Inferior parietal cortex (tissue), 1 donor: ENCODE data around the gene TMEM259.

Source experiments
- DNase-seq: peaks from one replicate; pipeline ENCODE4 v3.0.0-alpha.2; 2016; ENCODE audit errors: extremely low spot score

Gene TMEM259

GRCh38 chr19:1017115-1017905 lies 3.6 kb downstream of the TMEM259 start:
- no peak for DNase-seq

DNA sequence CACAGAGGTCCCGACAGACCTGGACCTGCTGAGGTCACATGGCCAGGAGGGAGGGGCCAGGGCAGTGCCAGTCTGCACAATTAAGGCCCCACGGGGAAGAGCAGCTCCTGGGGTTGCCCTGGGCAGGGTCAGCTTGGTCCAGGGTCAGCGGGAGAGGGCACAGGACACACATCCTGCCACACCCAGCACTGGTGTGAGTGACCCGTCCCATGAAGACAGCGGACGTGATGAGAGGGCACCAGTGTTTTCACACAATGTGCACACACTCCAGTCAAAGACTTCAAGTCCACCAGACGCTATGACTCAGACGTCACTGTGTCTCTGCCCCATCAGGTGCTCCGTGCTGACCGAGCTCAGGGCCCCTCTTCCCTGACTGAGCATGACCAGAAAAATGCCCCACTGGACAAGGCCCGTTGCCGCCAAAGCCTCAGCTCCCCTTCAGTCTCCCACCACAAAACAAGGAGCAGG lies 4.2 kb downstream of the TMEM259 start:
- no peak for DNase-seq

DNA sequence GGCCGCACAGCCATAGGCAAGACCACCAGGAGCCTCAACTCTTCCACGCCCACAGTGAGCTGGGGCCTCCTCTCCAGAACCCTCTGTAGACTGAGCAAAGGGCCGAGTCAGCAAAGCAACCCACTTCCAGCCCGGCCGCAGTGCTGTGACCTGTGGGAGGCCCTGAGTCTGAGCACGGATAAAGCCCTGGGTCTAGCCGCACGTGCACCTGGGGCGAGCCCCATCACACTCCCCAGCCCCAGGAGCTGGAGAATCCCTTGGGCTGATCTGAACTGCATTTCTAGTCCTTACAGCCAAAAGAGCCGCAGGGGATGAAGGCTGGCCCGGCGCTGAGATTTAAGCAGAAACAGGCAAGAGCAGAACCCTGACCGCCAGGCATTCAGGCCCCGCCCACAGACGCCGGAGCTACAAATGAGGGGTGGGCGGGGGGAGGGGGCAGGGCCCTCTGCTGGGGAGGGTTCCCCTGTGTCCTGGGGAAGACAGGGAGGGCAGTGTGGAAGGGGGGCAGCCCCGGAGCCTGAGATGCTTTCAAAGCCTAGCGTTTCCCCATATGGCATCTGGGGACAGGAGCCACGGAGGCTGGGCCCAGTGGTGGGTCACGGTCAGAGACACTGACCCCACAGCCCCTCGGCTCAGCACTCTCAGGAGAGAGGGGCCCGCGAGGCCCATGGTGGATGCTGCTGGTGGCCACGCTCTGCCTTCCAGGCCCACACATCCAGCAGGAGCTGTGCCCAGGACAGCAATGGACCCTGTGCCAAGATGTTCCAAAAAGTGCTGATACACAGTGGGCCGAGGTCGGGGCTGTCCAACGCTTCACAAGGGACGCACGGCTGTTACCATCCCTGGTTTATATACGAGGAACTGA lies 4.9 kb downstream of the TMEM259 start:
- no peak for DNase-seq

DNA sequence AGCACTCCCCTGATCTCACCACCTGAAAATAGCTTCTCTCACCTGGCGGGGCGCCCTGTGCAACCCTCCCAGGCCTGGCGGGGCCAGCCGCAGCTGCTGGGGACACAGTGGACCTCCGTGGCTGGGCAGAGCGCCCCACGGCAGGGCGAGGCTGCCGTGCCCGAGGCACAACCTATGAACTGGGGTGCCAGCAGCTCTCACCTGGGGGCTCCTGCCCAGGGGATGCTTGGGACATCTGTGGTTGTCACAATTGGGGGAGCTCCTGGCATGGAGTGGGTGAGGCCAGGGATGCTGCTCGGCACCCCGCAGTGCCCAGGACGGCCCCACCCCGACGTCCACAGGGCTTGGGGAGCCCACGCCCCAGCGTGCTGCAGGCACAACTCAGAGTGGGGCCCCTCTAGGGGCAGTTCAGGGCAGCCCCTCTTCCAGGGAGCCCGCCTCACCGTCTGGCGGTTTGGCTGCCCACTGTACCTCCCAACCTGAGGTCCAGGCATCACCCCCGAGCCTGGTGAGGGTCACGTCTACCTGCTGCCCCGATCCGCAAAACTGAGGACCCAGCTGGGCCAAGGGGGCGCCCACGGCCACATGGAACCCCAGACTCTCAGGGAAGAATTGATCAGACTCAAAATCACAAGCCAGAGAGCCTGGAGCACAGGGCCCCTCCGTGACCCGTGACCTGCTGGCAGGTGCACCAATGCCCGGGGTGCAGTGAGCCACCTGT lies 5.7 kb downstream of the TMEM259 start:
- no peak for DNase-seq

DNA sequence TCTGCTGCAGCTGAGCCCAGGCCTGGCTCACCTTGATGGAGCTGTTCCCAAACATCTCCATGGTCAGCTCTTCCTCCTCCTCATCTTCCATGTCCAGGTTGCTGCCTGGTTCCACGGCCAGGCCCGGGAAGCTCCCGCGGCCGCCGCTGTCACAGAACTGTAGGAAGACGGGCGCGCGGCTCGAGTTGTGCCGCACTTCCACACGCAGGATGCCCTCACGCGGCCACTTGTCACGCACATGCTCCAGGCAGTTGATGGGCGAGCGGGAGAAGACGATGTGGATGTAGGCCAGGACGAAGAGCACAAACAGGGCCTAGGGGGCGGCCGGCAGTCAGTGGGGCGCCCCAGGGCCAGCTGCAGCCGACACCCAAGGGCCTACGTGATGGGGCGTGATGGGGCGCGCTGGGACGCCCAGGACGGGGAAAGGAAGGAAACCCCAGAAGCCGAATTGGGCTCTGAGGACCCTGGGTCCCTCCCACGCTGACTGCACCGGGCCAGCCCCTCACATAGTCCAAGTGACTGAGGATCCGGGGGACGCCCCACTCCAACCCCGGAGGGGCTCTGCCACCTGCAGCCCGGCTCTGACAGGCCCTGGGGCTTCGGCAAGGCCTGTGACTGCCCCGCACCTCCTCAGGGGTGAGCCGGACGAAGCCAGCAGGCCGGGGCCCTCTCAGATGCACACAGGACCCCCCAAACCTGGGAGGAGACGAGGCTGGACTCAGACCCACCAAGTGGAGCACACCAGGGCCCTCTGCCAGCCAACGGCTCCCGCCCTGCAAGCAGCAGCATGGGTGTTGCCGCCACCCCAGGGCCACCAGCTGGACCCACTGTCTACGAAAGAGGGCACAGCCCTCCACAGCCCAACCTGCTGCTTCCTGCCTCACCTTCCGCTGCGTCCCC lies 6.5 kb downstream of the TMEM259 start:
- no peak for DNase-seq

GRCh38 chr19:1013218-1013617 lies 7.7 kb downstream of the TMEM259 start:
- no peak for DNase-seq

DNA sequence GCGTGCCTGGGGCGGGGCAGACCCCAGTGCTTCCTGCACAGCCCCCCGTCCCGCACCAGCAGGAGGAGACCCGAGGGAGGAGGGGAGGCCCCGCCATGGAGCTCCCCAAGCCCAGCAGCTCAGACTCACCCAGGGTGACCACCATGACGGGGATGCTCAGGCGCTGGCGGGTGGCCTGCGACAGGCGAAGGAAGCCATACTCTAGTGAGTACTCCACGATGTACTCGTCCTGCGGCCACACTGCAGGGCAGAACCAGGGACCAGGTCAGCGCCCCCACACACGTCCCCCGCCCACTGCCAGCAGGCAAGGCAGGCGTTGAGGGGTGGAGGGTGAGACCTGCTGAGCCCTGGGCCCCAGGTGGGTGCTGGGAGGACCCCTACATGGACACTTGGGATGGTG lies 8.6 kb downstream of the TMEM259 start:
- no peak for DNase-seq

GRCh38 chr19:1011831-1012333 lies 9.0 kb downstream of the TMEM259 start:
- DNase-seq, result no peak

GRCh38 chr19:1010586-1011510 lies 10.1 kb downstream of the TMEM259 start:
- no peak for DNase-seq

- DNase-seq, result no peak
Measured at GRCh38 chr19:1009981-1010538, 10.9 kb downstream of the TMEM259 start.

- no peak for DNase-seq
Measured at GRCh38 chr19:1009041-1009980, 11.6 kb downstream of the TMEM259 start.

DNA sequence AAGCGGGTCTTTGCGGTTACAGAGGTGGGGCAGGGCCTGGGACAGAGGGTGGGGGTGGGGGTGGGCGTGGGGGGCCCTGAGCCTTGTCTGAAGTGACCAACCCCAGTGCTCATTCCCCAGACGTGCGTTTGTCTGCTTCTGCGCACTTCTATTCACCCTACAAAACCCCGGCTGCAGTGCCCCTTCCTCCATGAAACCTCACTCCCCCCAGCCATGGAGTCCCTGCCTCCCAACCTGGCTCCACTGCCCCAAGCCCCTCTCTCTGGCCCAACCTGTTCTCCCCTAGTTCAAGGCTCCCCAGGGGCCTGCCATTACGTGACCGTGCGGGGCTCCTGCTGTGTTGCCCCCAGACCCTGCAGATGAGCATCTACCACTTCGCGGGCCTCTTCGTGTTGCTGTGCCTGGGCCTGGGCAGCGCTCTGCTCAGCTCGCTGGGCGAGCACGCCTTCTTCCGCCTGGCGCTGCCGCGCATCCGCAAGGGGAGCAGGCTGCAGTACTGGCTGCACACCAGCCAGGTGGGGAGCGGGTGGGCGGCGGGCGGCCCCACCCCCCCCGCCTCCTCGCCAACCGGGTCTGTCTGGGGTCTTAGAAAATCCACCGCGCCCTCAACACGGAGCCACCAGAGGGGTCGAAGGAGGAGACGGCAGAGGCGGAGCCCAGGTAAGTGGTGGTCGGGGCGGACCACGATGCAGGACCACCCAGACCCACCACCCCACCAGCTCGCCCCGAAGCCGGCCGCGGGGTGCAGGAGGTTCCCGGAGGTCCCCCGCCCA lies 12.5 kb downstream of the TMEM259 start:
- DNase-seq, result no peak

DNA sequence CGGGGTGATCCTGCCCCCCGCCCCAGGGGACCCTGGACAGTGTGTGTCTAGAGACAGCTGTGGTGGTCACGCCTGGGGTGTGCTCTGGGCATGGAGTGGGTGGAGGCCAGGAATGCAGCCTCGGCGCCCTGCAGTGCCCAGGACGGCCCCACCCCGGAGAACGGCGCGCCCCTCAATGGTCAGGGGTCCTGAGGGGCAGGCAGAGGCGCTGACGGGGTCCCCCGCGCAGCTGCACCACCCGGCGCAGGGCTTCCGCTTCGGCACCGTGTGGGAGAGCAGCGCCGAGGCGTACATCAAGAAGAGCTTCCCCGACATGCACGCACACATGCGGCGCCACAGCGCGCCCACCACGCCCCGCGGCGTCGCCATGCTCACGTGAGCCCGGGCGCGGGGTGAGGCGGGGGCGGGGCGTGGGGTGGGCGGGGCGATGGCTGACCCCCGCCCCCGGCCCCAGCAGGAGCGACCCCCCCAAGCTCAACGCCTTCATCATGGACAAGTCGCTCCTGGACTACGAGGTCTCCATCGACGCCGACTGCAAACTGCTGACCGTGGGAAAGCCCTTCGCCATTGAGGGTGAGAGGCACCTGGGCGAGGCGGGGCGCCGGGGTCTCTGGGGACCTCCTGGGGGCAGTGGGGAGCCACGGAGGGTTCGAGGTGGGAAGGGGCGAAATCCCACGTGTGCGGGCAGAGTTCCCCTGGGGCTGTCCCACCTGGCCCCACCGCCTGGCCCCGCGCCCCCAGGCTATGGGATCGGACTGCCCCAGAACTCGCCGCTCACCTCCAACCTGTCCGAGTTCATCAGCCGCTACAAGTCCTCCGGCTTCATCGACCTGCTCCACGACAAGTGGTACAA lies 13.3 kb downstream of the TMEM259 start:
- no peak for DNase-seq

GRCh38 chr19:1006711-1007398 lies 14.1 kb downstream of the TMEM259 start:
- no peak for DNase-seq

DNA sequence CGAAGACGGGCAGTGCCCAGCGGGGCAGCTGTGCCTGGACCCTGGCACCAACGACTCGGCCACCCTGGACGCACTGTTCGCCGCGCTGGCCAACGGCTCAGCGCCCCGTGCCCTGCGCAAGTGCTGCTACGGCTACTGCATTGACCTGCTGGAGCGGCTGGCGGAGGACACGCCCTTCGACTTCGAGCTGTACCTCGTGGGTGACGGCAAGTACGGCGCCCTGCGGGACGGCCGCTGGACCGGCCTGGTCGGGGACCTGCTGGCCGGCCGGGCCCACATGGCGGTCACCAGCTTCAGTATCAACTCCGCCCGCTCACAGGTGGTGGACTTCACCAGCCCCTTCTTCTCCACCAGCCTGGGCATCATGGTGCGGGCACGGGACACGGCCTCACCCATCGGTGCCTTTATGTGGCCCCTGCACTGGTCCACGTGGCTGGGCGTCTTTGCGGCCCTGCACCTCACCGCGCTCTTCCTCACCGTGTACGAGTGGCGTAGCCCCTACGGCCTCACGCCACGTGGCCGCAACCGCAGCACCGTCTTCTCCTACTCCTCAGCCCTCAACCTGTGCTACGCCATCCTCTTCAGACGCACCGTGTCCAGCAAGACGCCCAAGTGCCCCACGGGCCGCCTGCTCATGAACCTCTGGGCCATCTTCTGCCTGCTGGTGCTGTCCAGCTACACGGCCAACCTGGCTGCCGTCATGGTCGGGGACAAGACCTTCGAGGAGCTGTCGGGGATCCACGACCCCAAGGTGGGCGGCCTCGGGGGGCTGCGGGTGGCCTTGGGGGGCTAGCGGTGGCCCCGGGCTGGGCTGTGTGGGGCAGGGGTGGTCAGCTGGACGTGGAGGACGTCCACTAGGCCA lies 15.9 kb downstream of the TMEM259 start:
- no peak for DNase-seq
